ENCODE results near the gene KRT36. TPM values are rescaled to one million over a fixed set of nuclear protein-coding genes. Genes with fewer than 3 reads are reported as not detected.

KRT36 gene
- total and polyA plus RNA-seq, 12 donors, result 0.28 TPM; not detected in 11

GRCh38 chr17:41490000-41490990, 585 bp upstream of the KRT36 start:
- no peaks in the 10 kb centered on the region for H3K36me3 ChIP-seq (replicated peaks in 1 of 2)
- H3K4me1 ChIP-seq (replicated peaks in 1 of 2), result peaks cover 0 to 6% of the 10 kb centered on the region in 2 donors
- H3K27me3 ChIP-seq, result no peaks in the 10 kb centered on the region
- peak overlapping the region in 1 of 5 donors; percentile 22 for H3K27ac ChIP-seq
- WGBS, 4 donors, result 65 to 74% (median 71%) methylated on average over 10 of the region's 10 CpGs
- intact Hi-C loops (cut with DNase I), result no loop called here
- H3K9me3 ChIP-seq (replicated peaks in 1 of 3), result no peaks in the 10 kb centered on the region
- no peak for TF ChIP-seq CTCF (IDR thresholded peaks at IDR 0.05)
- TF ChIP-seq POLR2A (IDR thresholded peaks at IDR 0.05), result no peak
- no peak overlapping the region for H3K4me3 ChIP-seq
- DNase-seq, result no peak

GRCh38 chr17:41486809-41487530, 2.7 kb downstream of the KRT36 start:
- 51 to 85% (median 72%) methylated on average over 14 to 29 of the region's 29 CpGs for WGBS, 4 donors
- no peaks in the 10 kb centered on the region for H3K9me3 ChIP-seq (replicated peaks in 1 of 3)
- no peak overlapping the region for H3K4me3 ChIP-seq
- H3K4me1 ChIP-seq (replicated peaks in 1 of 2), result no peaks in the 10 kb centered on the region
- no peaks in the 10 kb centered on the region for H3K36me3 ChIP-seq (replicated peaks in 1 of 2)
- TF ChIP-seq CTCF (IDR thresholded peaks at IDR 0.05) (peak in 4 of 6 experiments; percentile 23 to 43 (median 38)), POLR2A (IDR thresholded peaks at IDR 0.05) (no peak)
- no peaks in the 10 kb centered on the region for H3K27me3 ChIP-seq
- peak in 4 of 7 donors; percentile 39 to 64 (median 51) for DNase-seq
- intact Hi-C loops (cut with DNase I), result no loop called here
- no peak overlapping the region for H3K27ac ChIP-seq

GRCh38 chr17:41486316-41486715, 3.4 kb downstream of the KRT36 start:
- no peak for DNase-seq
- Histone ChIP-seq H3K36me3 (replicated peaks in 1 of 2) (no peaks in the 10 kb centered on the region), H3K9me3 (replicated peaks in 1 of 3) (no peaks in the 10 kb centered on the region), H3K27me3 (no peaks in the 10 kb centered on the region), H3K27ac (no peak overlapping the region), H3K4me3 (no peak overlapping the region), H3K4me1 (replicated peaks in 1 of 2) (no peaks in the 10 kb centered on the region)
- no peak for TF ChIP-seq CTCF (IDR thresholded peaks at IDR 0.05)
- WGBS, 4 donors, result 83 to 94% (median 93%) methylated on average over 12 to 13 of the region's 13 CpGs
- intact Hi-C loops (cut with DNase I), result no loop called here

Measured in adrenal gland (tissue), 12 donors.